GM12873 (cell line): ENCODE measurements around the gene MSANTD7.
A peak's percentile ranks its signal among the peaks of the same experiment; 100 is the strongest.

Experiments
- TF ChIP-seq, protein P1 (sequence below): IDR thresholded peaks from 2 replicates; pipeline ENCODE4 v1.5.1; 2012; ENCODE audit warnings: low read depth, mild to moderate bottlenecking, moderate library complexity, low read length, control low read depth; ENCODE audit not compliant: insufficient read depth; ENCODE audit errors: missing control alignments

MSANTD7 gene, protein sequence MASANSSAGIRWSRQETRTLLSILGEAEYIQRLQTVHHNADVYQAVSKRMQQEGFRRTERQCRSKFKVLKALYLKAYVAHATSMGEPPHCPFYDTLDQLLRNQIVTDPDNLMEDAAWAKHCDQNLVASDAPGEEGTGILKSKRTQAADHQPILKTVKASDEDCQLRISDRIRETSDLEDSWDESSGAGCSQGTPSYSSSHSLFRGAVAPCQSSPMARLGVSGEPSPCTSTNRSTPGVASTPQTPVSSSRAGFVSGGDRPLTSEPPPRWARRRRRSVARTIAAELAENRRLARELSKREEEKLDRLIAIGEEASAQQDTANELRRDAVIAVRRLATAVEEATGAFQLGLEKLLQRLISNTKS

GRCh38 chr10:14837757-14838581, at the start of gene MSANTD7, which contains the start of the genes CDNF and HSPA14:
Gene MSANTD7, plus strand, starts transcription at chr10:14838306. Its CDS starts 3,979 bp downstream, at chr10:14842285.
Gene CDNF, minus strand, starts transcription at chr10:14838037. Its CDS starts 91 bp downstream, at chr10:14837946.
Gene HSPA14, plus strand, starts transcription at chr10:14838306. Its CDS starts 97 bp downstream, at chr10:14838403.
- TF ChIP-seq, protein P1, sequence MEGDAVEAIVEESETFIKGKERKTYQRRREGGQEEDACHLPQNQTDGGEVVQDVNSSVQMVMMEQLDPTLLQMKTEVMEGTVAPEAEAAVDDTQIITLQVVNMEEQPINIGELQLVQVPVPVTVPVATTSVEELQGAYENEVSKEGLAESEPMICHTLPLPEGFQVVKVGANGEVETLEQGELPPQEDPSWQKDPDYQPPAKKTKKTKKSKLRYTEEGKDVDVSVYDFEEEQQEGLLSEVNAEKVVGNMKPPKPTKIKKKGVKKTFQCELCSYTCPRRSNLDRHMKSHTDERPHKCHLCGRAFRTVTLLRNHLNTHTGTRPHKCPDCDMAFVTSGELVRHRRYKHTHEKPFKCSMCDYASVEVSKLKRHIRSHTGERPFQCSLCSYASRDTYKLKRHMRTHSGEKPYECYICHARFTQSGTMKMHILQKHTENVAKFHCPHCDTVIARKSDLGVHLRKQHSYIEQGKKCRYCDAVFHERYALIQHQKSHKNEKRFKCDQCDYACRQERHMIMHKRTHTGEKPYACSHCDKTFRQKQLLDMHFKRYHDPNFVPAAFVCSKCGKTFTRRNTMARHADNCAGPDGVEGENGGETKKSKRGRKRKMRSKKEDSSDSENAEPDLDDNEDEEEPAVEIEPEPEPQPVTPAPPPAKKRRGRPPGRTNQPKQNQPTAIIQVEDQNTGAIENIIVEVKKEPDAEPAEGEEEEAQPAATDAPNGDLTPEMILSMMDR, result no peak

- TF ChIP-seq, protein P1, result no peak
Measured at GRCh38 chr10:14798636-14799035, 39.5 kb upstream of the MSANTD7 start.

DNA sequence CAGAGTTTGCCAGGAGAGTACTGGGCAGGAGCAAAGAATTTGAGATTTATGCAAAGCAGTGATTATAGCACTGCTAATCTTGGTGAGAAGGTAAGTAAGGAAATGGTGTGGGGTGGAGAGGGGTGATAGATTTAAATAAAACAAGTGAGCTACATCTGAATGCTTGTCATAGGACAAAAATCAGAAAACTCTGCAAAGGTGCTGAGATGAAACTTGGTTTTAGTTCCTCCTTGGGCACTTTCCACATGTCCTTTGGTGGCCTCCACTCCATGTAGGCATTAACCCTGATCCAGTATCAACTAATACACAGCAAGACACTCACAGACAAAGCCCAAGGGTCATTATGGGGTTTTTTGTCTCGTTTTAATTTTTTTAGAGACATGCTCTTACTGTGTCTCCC, 37.7 kb upstream of the MSANTD7 start:
- TF ChIP-seq, protein P1, result no peak

DNA sequence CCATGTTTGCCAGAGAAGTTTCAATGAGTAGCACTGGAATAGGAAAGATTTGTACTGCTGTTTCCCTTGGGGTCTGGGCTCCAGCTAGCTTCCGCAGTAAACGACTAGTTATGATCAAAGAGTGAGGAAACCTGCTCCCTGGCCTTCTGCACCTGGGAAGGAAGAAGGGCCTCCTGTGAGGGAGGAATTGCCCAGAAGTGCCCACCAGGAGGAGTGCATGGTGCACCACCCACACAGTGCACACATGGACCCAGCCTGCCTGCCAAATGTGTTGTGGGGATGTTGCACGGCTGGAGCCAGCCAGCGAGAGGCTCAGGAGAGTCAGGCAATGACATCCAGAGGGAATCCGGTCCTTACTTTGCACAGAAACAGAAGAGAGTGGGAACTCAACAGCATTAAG, 36.4 kb upstream of the MSANTD7 start:
- TF ChIP-seq, protein P1, result peak; percentile 8

GRCh38 chr10:14803827-14804226, 34.3 kb upstream of the MSANTD7 start:
- TF ChIP-seq, protein P1, result no peak

DNA sequence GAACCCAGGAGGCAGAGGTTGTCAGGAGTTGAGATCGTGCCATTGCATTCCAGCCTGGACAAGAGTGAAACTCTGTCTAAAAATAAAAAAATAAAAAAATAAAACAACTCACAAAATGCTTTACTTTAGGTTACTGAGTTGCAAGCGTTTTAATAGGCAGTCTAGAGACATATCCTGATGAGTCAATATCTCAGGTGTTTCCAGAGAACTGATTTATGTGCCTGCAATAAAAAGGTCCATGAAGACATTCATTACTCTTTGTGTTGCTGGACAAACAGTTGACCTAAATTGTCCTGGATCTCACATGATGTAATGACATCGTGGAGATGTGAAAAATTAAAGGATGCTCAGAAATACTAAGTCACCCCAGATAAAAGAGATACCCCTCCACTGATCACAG, 31.8 kb upstream of the MSANTD7 start:
- TF ChIP-seq, protein P1, result no peak
